ENCODE results near the gene USP3. TPM values are rescaled to one million over a fixed set of nuclear protein-coding genes. Genes with fewer than 3 reads are reported as not detected.

USP3 gene
- total RNA-seq, 4 donors from 2014 or later, result 27.3 to 52.8 (median 32.2) TPM

- TF ChIP-seq CTCF (IDR thresholded peaks at IDR 0.05), result no peak
- no peak for TF ChIP-seq POLR2A (IDR thresholded peaks at IDR 0.05)
- Histone ChIP-seq H3K27ac (peak overlapping the region in 2 of 4 donors; percentile 92 to 94), H3K9me3 (no peaks in the 10 kb centered on the region), H3K27me3 (no peaks in the 10 kb centered on the region), H3K36me3 (peaks cover 5 to 51% (median 9%) of the 10 kb centered on the region in 3 donors), H3K4me1 (peaks cover 7 to 62% (median 22%) of the 10 kb centered on the region in 3 donors), H3K4me3 (no peak overlapping the region)
- intact Hi-C loops (cut with DNase I), result loop anchor here (5.0 to 10.0 kb wide), 2 partner anchors 90 to 123 kb away; partner anchors contain the start of gene USP3
- 36 to 67% methylated on average over 1 to 3 of the region's 3 CpGs for WGBS, 2 donors
- no peak for DNase-seq
These were observed 90.7 kb downstream of the USP3 start for GRCh38 chr15:63595065-63595464.

- H3K4me1 ChIP-seq, result peaks cover 9 to 67% (median 24%) of the 10 kb centered on the region in 3 donors
- no peak for DNase-seq
- no peaks in the 10 kb centered on the region for H3K9me3 ChIP-seq
- WGBS, 2 donors, result 88% methylated on average over 1 of the region's 1 CpG; no CpG with 5 or more reads in 1 of the 2 donors
- peaks cover 5 to 45% (median 9%) of the 10 kb centered on the region in 3 donors for H3K36me3 ChIP-seq
- no peak for TF ChIP-seq POLR2A (IDR thresholded peaks at IDR 0.05)
- TF ChIP-seq CTCF (IDR thresholded peaks at IDR 0.05), result no peak
- H3K4me3 ChIP-seq, result no peak overlapping the region
- intact Hi-C loops (cut with DNase I), result loop anchor here (5.0 to 10.0 kb wide), 2 partner anchors 91 to 123 kb away; partner anchors contain the start of gene USP3
- H3K27me3 ChIP-seq, result no peaks in the 10 kb centered on the region
- H3K27ac ChIP-seq, result peak overlapping the region; percentile 60 to 94 (median 90)
These were observed 91.3 kb downstream of the USP3 start for GRCh38 chr15:63595688-63596087.

GRCh38 chr15:63596676-63597037 lies 92.3 kb downstream of the USP3 start:
- H3K36me3 ChIP-seq, result peaks cover 0 to 35% (median 4%) of the 10 kb centered on the region in 3 donors
- H3K27ac ChIP-seq, result peak overlapping the region; percentile 60 to 94 (median 90)
- WGBS, 2 donors, result 70 to 73% methylated on average over 2 of the region's 2 CpGs
- H3K27me3 ChIP-seq, result no peaks in the 10 kb centered on the region
- intact Hi-C loops (cut with DNase I), result loop anchor here (5.0 to 10.0 kb wide), 2 partner anchors 92 to 124 kb away; partner anchors contain the start of gene USP3
- H3K4me3 ChIP-seq, result peak overlapping the region in 2 of 4 donors; percentile 73 to 91
- no peaks in the 10 kb centered on the region for H3K9me3 ChIP-seq
- DNase-seq, result no peak
- peaks cover 9 to 70% (median 26%) of the 10 kb centered on the region in 3 donors for H3K4me1 ChIP-seq
- TF ChIP-seq CTCF (IDR thresholded peaks at IDR 0.05) (no peak), POLR2A (IDR thresholded peaks at IDR 0.05) (no peak)

GRCh38 chr15:63597038-63597790 lies 92.8 kb downstream of the USP3 start, which contains the start of gene FBXL22:
Gene FBXL22 (plus strand): TSS chr15:63597387. CDS start chr15:63597393, 6 bp downstream.
- H3K9me3 ChIP-seq, result no peaks in the 10 kb centered on the region

More at GRCh38 chr15:63597038-63597790, 92.8 kb downstream of the USP3 start, which contains the start of gene FBXL22:
- no peak for TF ChIP-seq CTCF (IDR thresholded peaks at IDR 0.05)
- TF ChIP-seq POLR2A (IDR thresholded peaks at IDR 0.05), result no peak
- intact Hi-C loops (cut with DNase I), result loop anchor here (5.0 to 10.0 kb wide), 2 partner anchors 92 to 125 kb away; partner anchors contain the start of gene USP3
- Histone ChIP-seq H3K27me3 (no peaks in the 10 kb centered on the region), H3K4me1 (peaks cover 9 to 75% (median 31%) of the 10 kb centered on the region in 3 donors), H3K36me3 (peaks cover 0 to 29% (median 4%) of the 10 kb centered on the region in 3 donors), H3K27ac (peak within 1 kb of the TSS; percentile 82 to 94 (median 90)), H3K4me3 (peak within 1 kb of the TSS; percentile 7 to 91 (median 50))
- no peak for DNase-seq
- 64 to 84% methylated on average over 11 to 12 of the region's 23 CpGs for WGBS, 2 donors

Data from esophagus squamous epithelium (tissue), 5 donors.